ENCODE data around the gene ZNF280B.

The ZNF280B gene

GRCh38 chr22:22460635-22461034, 47.9 kb downstream of the ZNF280B start:
- no peak overlapping the region for H3K4me3 ChIP-seq (ENCODE audit: low read depth, low read length)
- in situ Hi-C loops (cut with HindIII; ENCODE audit: low sequenced_read_pairs) = no loop called here
- no peak for DNase-seq (ENCODE audit: low read depth, low spot score)
- peak; percentile 22 for TF ChIP-seq CTCF (IDR thresholded peaks at IDR 0.05; ENCODE audit: low read depth, low read length)

- no peak for TF ChIP-seq CTCF (IDR thresholded peaks at IDR 0.05; ENCODE audit: low read depth, low read length)
- in situ Hi-C loops (cut with HindIII; ENCODE audit: low sequenced_read_pairs) = no loop called here
- H3K4me3 ChIP-seq (ENCODE audit: low read depth, low read length) = no peak overlapping the region
Measured at GRCh38 chr22:22460060-22460459, 48.5 kb downstream of the ZNF280B start.

GRCh38 chr22:22458896-22459588, 49.5 kb downstream of the ZNF280B start:
- in situ Hi-C loops (cut with HindIII; ENCODE audit: low sequenced_read_pairs) = no loop called here
- TF ChIP-seq CTCF (IDR thresholded peaks at IDR 0.05; ENCODE audit: low read depth, low read length) = no peak
- no peak overlapping the region for H3K4me3 ChIP-seq (ENCODE audit: low read depth, low read length)
- DNase-seq (ENCODE audit: low read depth, low spot score) = no peak

More at GRCh38 chr22:22460060-22460459, 48.5 kb downstream of the ZNF280B start:
- no peak for DNase-seq (ENCODE audit: low read depth, low spot score)

- no peak for DNase-seq (ENCODE audit: low read depth, low spot score)
- no peak overlapping the region for H3K4me3 ChIP-seq (ENCODE audit: low read depth, low read length)
- TF ChIP-seq CTCF (IDR thresholded peaks at IDR 0.05; ENCODE audit: low read depth, low read length) = no peak
- in situ Hi-C loops (cut with HindIII; ENCODE audit: low sequenced_read_pairs) = no loop called here
Measured at GRCh38 chr22:22458387-22458786, 50.2 kb downstream of the ZNF280B start.

GRCh38 chr22:22454997-22455396, 53.5 kb downstream of the ZNF280B start:
- no peak for DNase-seq (ENCODE audit: low read depth, low spot score)
- no peak for TF ChIP-seq CTCF (IDR thresholded peaks at IDR 0.05; ENCODE audit: low read depth, low read length)
- no peak overlapping the region for H3K4me3 ChIP-seq (ENCODE audit: low read depth, low read length)
- in situ Hi-C loops (cut with HindIII; ENCODE audit: low sequenced_read_pairs) = no loop called here

- TF ChIP-seq CTCF (IDR thresholded peaks at IDR 0.05; ENCODE audit: low read depth, low read length) = no peak
- no peak overlapping the region for H3K4me3 ChIP-seq (ENCODE audit: low read depth, low read length)
- in situ Hi-C loops (cut with HindIII; ENCODE audit: low sequenced_read_pairs) = no loop called here
- DNase-seq (ENCODE audit: low read depth, low spot score) = no peak
Measured at GRCh38 chr22:22452996-22453686, 55.4 kb downstream of the ZNF280B start.
